ENCODE results near the gene ATIC.

DNA sequence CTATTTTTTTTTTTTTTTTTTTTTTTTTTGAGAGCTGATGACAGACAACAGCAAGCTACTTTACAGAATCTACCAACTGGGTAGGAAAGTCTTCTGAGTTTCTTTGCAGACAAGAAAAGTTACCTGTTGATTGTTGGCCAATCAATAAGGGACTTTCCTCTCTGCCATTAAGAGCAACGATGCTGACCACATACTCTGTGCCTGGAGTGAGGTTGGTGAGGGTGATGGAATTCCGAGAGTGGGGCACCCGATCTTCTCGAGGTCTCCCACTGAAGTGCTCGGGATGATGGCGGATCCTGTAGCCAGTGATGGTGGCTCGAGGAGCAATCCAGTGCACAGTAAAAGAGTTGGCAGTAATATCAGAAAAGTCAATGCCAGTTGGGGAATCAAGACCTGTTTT is 74.7 kb downstream of the ATIC start:
- no peak for TF ChIP-seq POLR2A (IDR thresholded peaks at IDR 0.05)
- TF ChIP-seq, protein P1, sequence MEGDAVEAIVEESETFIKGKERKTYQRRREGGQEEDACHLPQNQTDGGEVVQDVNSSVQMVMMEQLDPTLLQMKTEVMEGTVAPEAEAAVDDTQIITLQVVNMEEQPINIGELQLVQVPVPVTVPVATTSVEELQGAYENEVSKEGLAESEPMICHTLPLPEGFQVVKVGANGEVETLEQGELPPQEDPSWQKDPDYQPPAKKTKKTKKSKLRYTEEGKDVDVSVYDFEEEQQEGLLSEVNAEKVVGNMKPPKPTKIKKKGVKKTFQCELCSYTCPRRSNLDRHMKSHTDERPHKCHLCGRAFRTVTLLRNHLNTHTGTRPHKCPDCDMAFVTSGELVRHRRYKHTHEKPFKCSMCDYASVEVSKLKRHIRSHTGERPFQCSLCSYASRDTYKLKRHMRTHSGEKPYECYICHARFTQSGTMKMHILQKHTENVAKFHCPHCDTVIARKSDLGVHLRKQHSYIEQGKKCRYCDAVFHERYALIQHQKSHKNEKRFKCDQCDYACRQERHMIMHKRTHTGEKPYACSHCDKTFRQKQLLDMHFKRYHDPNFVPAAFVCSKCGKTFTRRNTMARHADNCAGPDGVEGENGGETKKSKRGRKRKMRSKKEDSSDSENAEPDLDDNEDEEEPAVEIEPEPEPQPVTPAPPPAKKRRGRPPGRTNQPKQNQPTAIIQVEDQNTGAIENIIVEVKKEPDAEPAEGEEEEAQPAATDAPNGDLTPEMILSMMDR (IDR thresholded peaks at IDR 0.05), result no peak

All from heart left ventricle (tissue), 13 donors.